K562 (cell line): ENCODE results near the gene SRM. TPM values are rescaled to one million over a fixed set of nuclear protein-coding genes. Genes with fewer than 3 reads are reported as not detected.

Experiments used
- ELK3 ChIP-seq: fragments of 450-650 bp; formaldehyde crosslinking; IDR thresholded peaks from 2 replicates; pipeline ENCODE4 v1.4.0; 2020; ENCODE audit warnings: mild to moderate bottlenecking
- MLX ChIP-seq, 2 experiments: fragments of 450-650 bp in 1 of 2; sonication (generic) in 1 of 2; formaldehyde crosslinking; conservative IDR thresholded peaks; 2 replicates each; pipeline versions ENCODE4 v1.4.0 to v1.8.1; 2020 to 2022; ENCODE audit warnings: mild to moderate bottlenecking in 1 of 2, missing genetic modification reagents in 1 of 2
- MXI1 ChIP-seq: IDR thresholded peaks from 2 replicates; pipeline ENCODE4 v1.6.1; 2011; ENCODE audit warnings: low read depth, mild to moderate bottlenecking, improper control_type of control experiment, low read length
- NBN ChIP-seq: fragments of 450-650 bp; IDR thresholded peaks from 2 replicates; pipeline ENCODE4 v1.6.1; 2016; ENCODE audit warnings: low read depth, mild to moderate bottlenecking
- NR1H2 ChIP-seq: sonication (generic); formaldehyde crosslinking; IDR thresholded peaks from 2 replicates; pipeline ENCODE4 v1.4.0; 2020; ENCODE audit warnings: mild to moderate bottlenecking, missing genetic modification reagents
- PML ChIP-seq: IDR thresholded peaks from 2 replicates; pipeline ENCODE4 v1.6.1; 2012; ENCODE audit warnings: low read length, inconsistent platforms
- RBM22 ChIP-seq: fragments of 200-400 bp; formaldehyde crosslinking; IDR thresholded peaks from 2 replicates; pipeline ENCODE4 v1.6.1; 2018; ENCODE audit warnings: low read length, low read depth; ENCODE audit not compliant: poor library complexity, severe bottlenecking
- RCOR1 ChIP-seq, 2 experiments: IDR thresholded peaks; 2 replicates each; pipeline ENCODE4 v1.6.1; 2012; ENCODE audit warnings: low read depth in 2 of 2, low read length in 2 of 2, borderline replicate concordance in 1 of 2, improper control_type of control experiment in 1 of 2
- SMARCA4 ChIP-seq: fragments of 450-650 bp; IDR thresholded peaks from 2 replicates; pipeline ENCODE4 v1.6.1; 2016
- SMARCC2 ChIP-seq: fragments of 450-650 bp; IDR thresholded peaks from 2 replicates; pipeline ENCODE4 v1.6.1; 2017; ENCODE audit warnings: antibody characterized with exemption, moderate library complexity, mild to moderate bottlenecking, low read depth
- SNAPC5 ChIP-seq: fragments of 250-450 bp; sonication (Bioruptor Pico); IDR thresholded peaks from 2 replicates; pipeline ENCODE4 v1.8.0; 2021; ENCODE audit warnings: moderate library complexity, mild to moderate bottlenecking, inconsistent platforms
- UBTF ChIP-seq, 2 experiments: IDR thresholded peaks; 2 replicates each; pipeline ENCODE4 v1.6.1; 2012; ENCODE audit warnings: improper control_type of control experiment in 2 of 2, low read depth in 2 of 2, low read length in 2 of 2, borderline replicate concordance in 1 of 2
- ZBTB26 ChIP-seq: fragments of 450-650 bp; formaldehyde crosslinking; IDR thresholded peaks from 2 replicates; pipeline ENCODE4 v1.4.0; 2022; ENCODE audit warnings: missing genetic modification characterization
- ZBTB43 ChIP-seq: sonication (generic); formaldehyde crosslinking; IDR thresholded peaks from 2 replicates; pipeline ENCODE4 v1.8.0; 2023; ENCODE audit warnings: mild to moderate bottlenecking, missing genetic modification reagents
- ZNF124 ChIP-seq: sonication (generic); formaldehyde crosslinking; IDR thresholded peaks from 2 replicates; pipeline ENCODE4 v1.8.1; 2022; ENCODE audit warnings: missing genetic modification reagents
- ZNF41 ChIP-seq: fragments of 250-450 bp; sonication (Bioruptor Pico); conservative IDR thresholded peaks from 2 replicates; pipeline ENCODE4 v1.4.0; 2020; ENCODE audit warnings: mild to moderate bottlenecking
- ZNF655 ChIP-seq: fragments of 250-450 bp; sonication (Bioruptor Pico); IDR thresholded peaks from 2 replicates; pipeline ENCODE4 v1.5.0; 2021
- ZNF76 ChIP-seq: fragments of 250-450 bp; sonication (Bioruptor Pico); IDR thresholded peaks from 2 replicates; pipeline ENCODE4 v1.4.0; 2020; ENCODE audit warnings: mild to moderate bottlenecking, moderate library complexity, borderline replicate concordance
- polyA plus RNA-seq, 8 experiments: library from polyadenylated mRNA; depleted of rRNA in 4 of 8; stranded (reverse) in 5 of 8; unstranded in 3 of 8; fragments of >200 nt; fragmentation: Nextera tagmentation in 2 of 8; fragmentation: Illumina TruSeq in 1 of 8; extraction: Ambion mirVana in 2 of 8; extraction: Trizol in 1 of 8; gene quantifications; 2 replicates each; pipeline versions ENCODE4 v1.2.1 to v1.2.3, GENCODE V29; 2011 to 2014; ENCODE audit warnings: inconsistent platforms in 1 of 8, missing spikeins in 1 of 8
- total RNA-seq, 7 experiments: library from RNA; depleted of rRNA in 6 of 7; stranded (reverse); fragments of >200 nt in 6 of 7; fragmentation: Illumina TruSeq in 2 of 7; extraction: Trizol in 2 of 7; gene quantifications; 2 replicates each; pipeline versions ENCODE4 v1.2.1 to v1.2.3, GENCODE V29; 2011 to 2021; ENCODE audit warnings: low replicate concordance in 1 of 7

The SRM gene
- total and polyA plus RNA-seq, 9 of the 15 experiments (the other 6 are each of a cell fraction or from before 2014, with no cell fraction given): 23.9 to 373 (median 82.5) TPM

GRCh38 chr1:11099310-11100148 is 39.7 kb upstream of the SRM start, which contains the start of gene EXOSC10 (continued):
- TF ChIP-seq ZBTB43 (CRISPR knock-in tag) (peak; percentile 10; the same call in 1 of the 2 replicates), PML (peak; percentile 58; the same call in 1 of the 2 replicates), NR1H2 (CRISPR knock-in tag) (no peak), SMARCC2 (no peak), MLX (CRISPR knock-in tag; conservative IDR thresholded peaks at IDR 0.05) (no peak; a peak in 1 of 4 replicates), ZBTB26 (CRISPR knock-in tag) (0 out of 2 replicates have a peak, but pooled peaks have one; percentile 45), RBM22 (no peak), MXI1 (0 out of 2 replicates have a peak, but pooled peaks have one; percentile 15), ZNF124 (no peak), ZNF655 (CRISPR knock-in tag) (no peak), ZNF76 (no peak; the same call in 1 of the 2 replicates), UBTF (IDR thresholded peaks at IDR 0.05; ENCODE audit: borderline replicate concordance in 1 of 2, low read depth in 2 of 2, low read length in 2 of 2) (peak; percentile 27 to 72; a peak in 2 of 4 replicates), RCOR1 (IDR thresholded peaks at IDR 0.05; ENCODE audit: borderline replicate concordance in 1 of 2, low read depth in 2 of 2, low read length in 2 of 2) (no peak), SNAPC5 (CRISPR knock-in tag) (no peak), ZNF41 (CRISPR knock-in tag) (no peak), SMARCA4 (no peak; the same call in 1 of the 2 replicates), NBN (no peak), ELK3 (CRISPR knock-in tag) (no peak)
